Measurements from ENCODE around the gene SORT1. TPM values are rescaled to one million over a fixed set of nuclear protein-coding genes. Genes with fewer than 3 reads are reported as not detected.

SORT1 gene
- total and polyA plus RNA-seq, 2 of the 4 experiments (the other 2 are of a cell fraction), result 15.8 to 16.7 TPM

GRCh38 chr1:109354929-109355328, 42.8 kb downstream of the SORT1 start:
- no peaks in the 10 kb centered on the region for H3K27me3 ChIP-seq (ENCODE audit: control insufficient read depth, insufficient read depth, low read length)
- no peak overlapping the region for H3K4me3 ChIP-seq (ENCODE audit: insufficient read depth, low read depth, low read length)
- TF ChIP-seq CEBPB (IDR thresholded peaks at IDR 0.05; ENCODE audit: low read depth, low read length) (no peak), MAZ (IDR thresholded peaks at IDR 0.05; ENCODE audit: borderline replicate concordance, low read depth, low read length) (no peak), SMC3 (IDR thresholded peaks at IDR 0.05; ENCODE audit: low read depth, low read length) (no peak), CTCF (conservative IDR thresholded peaks at IDR 0.05; ENCODE audit: low read depth, low read length) (no peak), RFX5 (IDR thresholded peaks at IDR 0.05; ENCODE audit: low read depth, low read length) (no peak), POLR2A (IDR thresholded peaks at IDR 0.05; ENCODE audit: low read depth, low read length) (no peak), USF2 (IDR thresholded peaks at IDR 0.05; ENCODE audit: low read depth, low read length) (no peak), RAD21 (IDR thresholded peaks at IDR 0.05; ENCODE audit: low read length) (no peak), MXI1 (IDR thresholded peaks at IDR 0.05; ENCODE audit: borderline replicate concordance, low read depth, low read length) (no peak), MAFK (IDR thresholded peaks at IDR 0.05; ENCODE audit: low read depth, low read length) (no peak), NFE2L2 (IDR thresholded peaks at IDR 0.05; ENCODE audit: low read depth, low read length) (no peak), BHLHE40 (IDR thresholded peaks at IDR 0.05; ENCODE audit: low read depth, low read length) (no peak), CHD1 (IDR thresholded peaks at IDR 0.05; ENCODE audit: low read depth, low read length) (no peak), ELK1 (IDR thresholded peaks at IDR 0.05; ENCODE audit: borderline replicate concordance, low read depth, low read length) (no peak), FOS (IDR thresholded peaks at IDR 0.05; ENCODE audit: low read depth, low read length) (no peak), RCOR1 (IDR thresholded peaks at IDR 0.05; ENCODE audit: insufficient replicate concordance, low read length) (no peak)
- dilution Hi-C loops (cut with HindIII; ENCODE audit: low sequenced_read_pairs, unreplicated experiment), result no loop called here
- peaks cover 11 to 20% of the 10 kb centered on the region in 2 experiments; a peak in 3 of 4 replicates for H3K79me1 ChIP-seq (ENCODE audit: low read depth in 1 of 2, low read length in 2 of 2)
- H2AK5ac ChIP-seq (ENCODE audit: low read depth, low read length), result no peak overlapping the region
- no peak overlapping the region for H3K18ac ChIP-seq (ENCODE audit: low read depth, low read length)
- H3K9ac ChIP-seq (ENCODE audit: low read depth, low read length), result no peak overlapping the region
- no CpG with 5 or more reads among the region's 3 CpGs for WGBS, 2 experiments (ENCODE audit: extremely low coverage in 2 of 2, insufficient read length in 1 of 2)
- no peak overlapping the region for H2BK5ac ChIP-seq (ENCODE audit: low read depth, low read length, poor library complexity, severe bottlenecking)
- H3K36me3 ChIP-seq (ENCODE audit: control insufficient read depth, insufficient read depth, low read length), result peaks cover 12% of the 10 kb centered on the region
- BruUV-seq (replicated peaks), result no TSS peak
- no peak overlapping the region for H2BK15ac ChIP-seq (ENCODE audit: low read depth, low read length)
- H2AFZ ChIP-seq (replicated peaks; ENCODE audit: low read length, poor library complexity), result no peak overlapping the region
- ChIA-PET CTCF (interaction anchor here (1.1 kb wide), 1 partner anchor 17 kb away, joined by 9 read pairs; no protein-coding TSS in a partner anchor), POLR2A (ENCODE audit: unreplicated experiment) (no interaction called here)
- no peak overlapping the region for H3K4ac ChIP-seq (ENCODE audit: low read depth, low read length)
- intact Hi-C loops (cut with micrococcal nuclease), result loop anchor here (5.0 kb wide), 1 partner anchor 43 kb away; no protein-coding TSS in a partner anchor
- no peak overlapping the region for H4K5ac ChIP-seq (ENCODE audit: low read depth, low read length)
- H3K4me2 ChIP-seq (ENCODE audit: low read depth, low read length), result no peak overlapping the region
- no peak for DNase-seq
- H4K91ac ChIP-seq (ENCODE audit: insufficient read depth, low read depth, low read length), result no peak overlapping the region
- H2BK20ac ChIP-seq (ENCODE audit: low read depth, low read length), result no peak overlapping the region
- H3K4me1 ChIP-seq (ENCODE audit: control insufficient read depth, insufficient read depth, low read length), result peaks cover 6% of the 10 kb centered on the region
- no peak overlapping the region for H2BK120ac ChIP-seq (ENCODE audit: low read depth, low read length)
- in situ Hi-C loops (cut with MboI; ENCODE audit: low sequenced_read_pairs), result no loop called here
- no peak overlapping the region for H4K8ac ChIP-seq (ENCODE audit: low read depth in 2 of 2, low read length in 2 of 2)
- H2AK9ac ChIP-seq (replicated peaks; ENCODE audit: low read depth, low read length, poor library complexity), result no peak overlapping the region
- no peak for ATAC-seq (ENCODE audit: low read depth)
- H4K20me1 ChIP-seq (ENCODE audit: insufficient read depth, low read length), result no peaks in the 10 kb centered on the region
- no peak overlapping the region for H3K14ac ChIP-seq (replicated peaks; ENCODE audit: low read depth, low read length)
- H3K23ac ChIP-seq (ENCODE audit: low read depth, low read length), result no peak overlapping the region
- no peaks in the 10 kb centered on the region; the same call in none of the 2 replicates for H3K9me1 ChIP-seq (ENCODE audit: insufficient read depth, low read length)
- H3K56ac ChIP-seq (ENCODE audit: extremely low read depth, insufficient read depth, low read length), result no peak overlapping the region
- H3K27ac ChIP-seq (ENCODE audit: insufficient read depth, low read length), result no peak overlapping the region
- H3K9me3 ChIP-seq (ENCODE audit: control insufficient read depth, insufficient read depth, low read length), result no peaks in the 10 kb centered on the region
